ENCODE results near the gene PARVG.

- TF ChIP-seq, protein P1, sequence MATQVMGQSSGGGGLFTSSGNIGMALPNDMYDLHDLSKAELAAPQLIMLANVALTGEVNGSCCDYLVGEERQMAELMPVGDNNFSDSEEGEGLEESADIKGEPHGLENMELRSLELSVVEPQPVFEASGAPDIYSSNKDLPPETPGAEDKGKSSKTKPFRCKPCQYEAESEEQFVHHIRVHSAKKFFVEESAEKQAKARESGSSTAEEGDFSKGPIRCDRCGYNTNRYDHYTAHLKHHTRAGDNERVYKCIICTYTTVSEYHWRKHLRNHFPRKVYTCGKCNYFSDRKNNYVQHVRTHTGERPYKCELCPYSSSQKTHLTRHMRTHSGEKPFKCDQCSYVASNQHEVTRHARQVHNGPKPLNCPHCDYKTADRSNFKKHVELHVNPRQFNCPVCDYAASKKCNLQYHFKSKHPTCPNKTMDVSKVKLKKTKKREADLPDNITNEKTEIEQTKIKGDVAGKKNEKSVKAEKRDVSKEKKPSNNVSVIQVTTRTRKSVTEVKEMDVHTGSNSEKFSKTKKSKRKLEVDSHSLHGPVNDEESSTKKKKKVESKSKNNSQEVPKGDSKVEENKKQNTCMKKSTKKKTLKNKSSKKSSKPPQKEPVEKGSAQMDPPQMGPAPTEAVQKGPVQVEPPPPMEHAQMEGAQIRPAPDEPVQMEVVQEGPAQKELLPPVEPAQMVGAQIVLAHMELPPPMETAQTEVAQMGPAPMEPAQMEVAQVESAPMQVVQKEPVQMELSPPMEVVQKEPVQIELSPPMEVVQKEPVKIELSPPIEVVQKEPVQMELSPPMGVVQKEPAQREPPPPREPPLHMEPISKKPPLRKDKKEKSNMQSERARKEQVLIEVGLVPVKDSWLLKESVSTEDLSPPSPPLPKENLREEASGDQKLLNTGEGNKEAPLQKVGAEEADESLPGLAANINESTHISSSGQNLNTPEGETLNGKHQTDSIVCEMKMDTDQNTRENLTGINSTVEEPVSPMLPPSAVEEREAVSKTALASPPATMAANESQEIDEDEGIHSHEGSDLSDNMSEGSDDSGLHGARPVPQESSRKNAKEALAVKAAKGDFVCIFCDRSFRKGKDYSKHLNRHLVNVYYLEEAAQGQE (tag by site-specific recombination; IDR thresholded peaks at IDR 0.05): no peak
- TF ChIP-seq ZNF280C (tag by site-specific recombination; IDR thresholded peaks at IDR 0.05): no peak
- TF ChIP-seq, protein P2, sequence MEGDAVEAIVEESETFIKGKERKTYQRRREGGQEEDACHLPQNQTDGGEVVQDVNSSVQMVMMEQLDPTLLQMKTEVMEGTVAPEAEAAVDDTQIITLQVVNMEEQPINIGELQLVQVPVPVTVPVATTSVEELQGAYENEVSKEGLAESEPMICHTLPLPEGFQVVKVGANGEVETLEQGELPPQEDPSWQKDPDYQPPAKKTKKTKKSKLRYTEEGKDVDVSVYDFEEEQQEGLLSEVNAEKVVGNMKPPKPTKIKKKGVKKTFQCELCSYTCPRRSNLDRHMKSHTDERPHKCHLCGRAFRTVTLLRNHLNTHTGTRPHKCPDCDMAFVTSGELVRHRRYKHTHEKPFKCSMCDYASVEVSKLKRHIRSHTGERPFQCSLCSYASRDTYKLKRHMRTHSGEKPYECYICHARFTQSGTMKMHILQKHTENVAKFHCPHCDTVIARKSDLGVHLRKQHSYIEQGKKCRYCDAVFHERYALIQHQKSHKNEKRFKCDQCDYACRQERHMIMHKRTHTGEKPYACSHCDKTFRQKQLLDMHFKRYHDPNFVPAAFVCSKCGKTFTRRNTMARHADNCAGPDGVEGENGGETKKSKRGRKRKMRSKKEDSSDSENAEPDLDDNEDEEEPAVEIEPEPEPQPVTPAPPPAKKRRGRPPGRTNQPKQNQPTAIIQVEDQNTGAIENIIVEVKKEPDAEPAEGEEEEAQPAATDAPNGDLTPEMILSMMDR (tag by site-specific recombination; IDR thresholded peaks at IDR 0.05): no peak
- no peak for TF ChIP-seq ZNF354C (tag by site-specific recombination; IDR thresholded peaks at IDR 0.05; ENCODE audit: borderline replicate concordance, low read depth)
- no peak for TF ChIP-seq ZNF560 (tag by site-specific recombination; IDR thresholded peaks at IDR 0.05; ENCODE audit: borderline replicate concordance)
- no peak for TF ChIP-seq ZNF707 (tag by site-specific recombination; IDR thresholded peaks at IDR 0.05)
- TF ChIP-seq ZNF350 (tag by site-specific recombination; IDR thresholded peaks at IDR 0.05): no peak
- TF ChIP-seq ZNF600 (tag by site-specific recombination; IDR thresholded peaks at IDR 0.05): no peak
- TF ChIP-seq ZNF23 (tag by site-specific recombination; IDR thresholded peaks at IDR 0.05; ENCODE audit: borderline replicate concordance): no peak
- TF ChIP-seq ZNF530 (tag by site-specific recombination; IDR thresholded peaks at IDR 0.05; ENCODE audit: low read depth): no peak
These were observed 37.3 kb downstream of the PARVG start for GRCh38 chr22:44218071-44218470.
